K562 (cell line): ENCODE measurements around the gene NUP210.

Experiments used
- ATF2 ChIP-seq: sonication (generic); formaldehyde crosslinking; IDR thresholded peaks from 2 replicates; pipeline ENCODE4 v1.8.1; 2022; ENCODE audit warnings: missing genetic modification reagents
- ATF4 ChIP-seq: fragments of 450-650 bp; formaldehyde crosslinking; IDR thresholded peaks from 2 replicates; pipeline ENCODE4 v1.4.0; 2022; ENCODE audit warnings: mild to moderate bottlenecking, moderate library complexity
- CTCF ChIP-seq, 3 experiments: IDR thresholded peaks in 2 of 3; conservative IDR thresholded peaks in 1 of 3; 2 replicates each; pipeline ENCODE4 v1.5.1; 2011 to 2012; ENCODE audit warnings: low read length in 3 of 3, mild to moderate bottlenecking in 3 of 3, control low read depth in 2 of 3, improper control_type of control experiment in 1 of 3, inconsistent platforms in 1 of 3, low read depth in 1 of 3, mixed read lengths in 1 of 3, moderate library complexity in 1 of 3; ENCODE audit not compliant: insufficient read depth in 2 of 3
- HDAC2 ChIP-seq: fragments of 450-650 bp; IDR thresholded peaks from 2 replicates; pipeline ENCODE4 v1.6.1; 2016; ENCODE audit warnings: mild to moderate bottlenecking
- HMGXB4 ChIP-seq: sonication (generic); formaldehyde crosslinking; IDR thresholded peaks from 2 replicates; pipeline ENCODE4 v1.8.1; 2023; ENCODE audit warnings: mild to moderate bottlenecking, missing genetic modification reagents
- HOXB6 ChIP-seq: fragments of 250-450 bp; sonication (Bioruptor Pico); IDR thresholded peaks from 2 replicates; pipeline ENCODE4 v1.5.1; 2022; ENCODE audit warnings: mild to moderate bottlenecking, borderline replicate concordance
- IRF1 ChIP-seq: sonication (generic); formaldehyde crosslinking; IDR thresholded peaks from 2 replicates; pipeline ENCODE4 v1.8.0; 2022; ENCODE audit warnings: missing genetic modification reagents, mild to moderate bottlenecking, borderline replicate concordance
- NEUROD1 ChIP-seq: fragments of 150-350 bp; IDR thresholded peaks from 2 replicates; pipeline ENCODE4 v1.6.1; 2014; ENCODE audit warnings: borderline replicate concordance, low read length, low read depth; ENCODE audit not compliant: partially characterized antibody
- PHF8 ChIP-seq: fragments of 200-600 bp; sonication (generic); IDR thresholded peaks from 2 replicates; pipeline ENCODE4 v1.6.1; 2012; ENCODE audit warnings: mixed run types, mild to moderate bottlenecking, inconsistent platforms, low read length, moderate library complexity, borderline replicate concordance
- POU5F1 ChIP-seq: fragments of 150-350 bp; IDR thresholded peaks from 2 replicates; pipeline ENCODE4 v1.6.1; 2014; ENCODE audit warnings: borderline replicate concordance, low read length, low read depth, mild to moderate bottlenecking; ENCODE audit not compliant: partially characterized antibody
- PTBP1 ChIP-seq: fragments of 200-400 bp; formaldehyde crosslinking; IDR thresholded peaks from 2 replicates; pipeline ENCODE4 v1.6.1; 2017; ENCODE audit warnings: low read depth, low read length
- SAFB2 ChIP-seq: fragments of 200-400 bp; formaldehyde crosslinking; IDR thresholded peaks from 2 replicates; pipeline ENCODE4 v1.6.1; 2018; ENCODE audit warnings: borderline replicate concordance, low read length, low read depth, moderate library complexity; ENCODE audit not compliant: severe bottlenecking
- ZBTB49 ChIP-seq: sonication (generic); formaldehyde crosslinking; IDR thresholded peaks from 2 replicates; pipeline ENCODE4 v1.8.0; 2022; ENCODE audit warnings: missing genetic modification reagents, mild to moderate bottlenecking, borderline replicate concordance

GRCh38 chr3:13341229-13341905, 78.8 kb downstream of the NUP210 start:
- TF ChIP-seq ATF4 (CRISPR knock-in tag) (no peak), PTBP1 (no peak), NEUROD1 (no peak), HMGXB4 (no peak), IRF1 (CRISPR knock-in tag) (no peak), SAFB2 (no peak), POU5F1 (no peak), HOXB6 (CRISPR knock-in tag) (no peak), HDAC2 (no peak), PHF8 (no peak), CTCF (IDR thresholded peaks at IDR 0.05 in 2 of 3, conservative IDR thresholded peaks at IDR 0.05 in 1 of 3; ENCODE audit: insufficient read depth in 2 of 3, low read depth in 1 of 3, low read length in 3 of 3) (no peak; a peak in 1 of 6 replicates), ZBTB49 (no peak), ATF2 (CRISPR knock-in tag) (no peak)
